HPDE6-E6E7 (cell line): ENCODE measurements around the gene USP25.

Experiments
- DNase-seq: peaks from one replicate; pipeline ENCODE4 v3.0.0; 2011; ENCODE audit warnings: missing footprints; ENCODE audit errors: extremely low spot score

The USP25 gene

GRCh38 chr21:15856813-15857212 is 127.0 kb downstream of the USP25 start:
- no peak for DNase-seq

GRCh38 chr21:15857740-15858139 is 128.0 kb downstream of the USP25 start:
- DNase-seq, result no peak

GRCh38 chr21:15860541-15860940 is 130.8 kb downstream of the USP25 start:
- DNase-seq, result no peak

- no peak for DNase-seq
These were observed 139.2 kb downstream of the USP25 start for GRCh38 chr21:15868940-15869339.

- no peak for DNase-seq
These were observed 141.0 kb downstream of the USP25 start for GRCh38 chr21:15870819-15871218.

GRCh38 chr21:15872236-15872635 is 142.5 kb downstream of the USP25 start:
- DNase-seq, result no peak

GRCh38 chr21:15874615-15875014 is 144.8 kb downstream of the USP25 start:
- no peak for DNase-seq

- no peak for DNase-seq
These were observed 145.5 kb downstream of the USP25 start for GRCh38 chr21:15875286-15875685.

- no peak for DNase-seq
These were observed 164.1 kb downstream of the USP25 start for GRCh38 chr21:15893902-15894301.

GRCh38 chr21:15894596-15894995 is 164.8 kb downstream of the USP25 start:
- DNase-seq, result no peak

- no peak for DNase-seq
These were observed 165.6 kb downstream of the USP25 start for GRCh38 chr21:15895142-15896106.

GRCh38 chr21:15896501-15896900 is 166.7 kb downstream of the USP25 start:
- DNase-seq, result no peak

GRCh38 chr21:15904389-15904788 is 174.6 kb downstream of the USP25 start:
- no peak for DNase-seq

- no peak for DNase-seq
These were observed 178.4 kb downstream of the USP25 start for GRCh38 chr21:15908187-15908586.

GRCh38 chr21:15928196-15928595 is 198.4 kb downstream of the USP25 start:
- DNase-seq, result no peak

GRCh38 chr21:15928686-15929425 is 199.1 kb downstream of the USP25 start:
- DNase-seq, result no peak

- DNase-seq, result no peak
These were observed 199.8 kb downstream of the USP25 start for GRCh38 chr21:15929536-15929935.
